HT-29 (cell line): ENCODE data around the gene CHMP3. TPM values are rescaled to one million over a fixed set of nuclear protein-coding genes. Genes with fewer than 3 reads are reported as not detected.
"Not testable (repeated sequence)": the region's sequence is repeated elsewhere in the genome, so short reads cannot be mapped to it uniquely, and the experiment has no call there.

Source experiments
- DNase-seq: peaks from one replicate; pipeline ENCODE4 v3.0.0-alpha.2; 2015; ENCODE audit warnings: low spot score
- total RNA-seq: library from RNA; depleted of rRNA; stranded (reverse); fragments of >200 nt; shearing (Covaris generic); gene quantifications from 2 replicates; pipeline ENCODE4 v1.2.3, GENCODE V29; 2014; rRNA removed

CHMP3 gene
- 29.9 and 37.8 TPM in 2 replicates for total RNA-seq

DNA sequence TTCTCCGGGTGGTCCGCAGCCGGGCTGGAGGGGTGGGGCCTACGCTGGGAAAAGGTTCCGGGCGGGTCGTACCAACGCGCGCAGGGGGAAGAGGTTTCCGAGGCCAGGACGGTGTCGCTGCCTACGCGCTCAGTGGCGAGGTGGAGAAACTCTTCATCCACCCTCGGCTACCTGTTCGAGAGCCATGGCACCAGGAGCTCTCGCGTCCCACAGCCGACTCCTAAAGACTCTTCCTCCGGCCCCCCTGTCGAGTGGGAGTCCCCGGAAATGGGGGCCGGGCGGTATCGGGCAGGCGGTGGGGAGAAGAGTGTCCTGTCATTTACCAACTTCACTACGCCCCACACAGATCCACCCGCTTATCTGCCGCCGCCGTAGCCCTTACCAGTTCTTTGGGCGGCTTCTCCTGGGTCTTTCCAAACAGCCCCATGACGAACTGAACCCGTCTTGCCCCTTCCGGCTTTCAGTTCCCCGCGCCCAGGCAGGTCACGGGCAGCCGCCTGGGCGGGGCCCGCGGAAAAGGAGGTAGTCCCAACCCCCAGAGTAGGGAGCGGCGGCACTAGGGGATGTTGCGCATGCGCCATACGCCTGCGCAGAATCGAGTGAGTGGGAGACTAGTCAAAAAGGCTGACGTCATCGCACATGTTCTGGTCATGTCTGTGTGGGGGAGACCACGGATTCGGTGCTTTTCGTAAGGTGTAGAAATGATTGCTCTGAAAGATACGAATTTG, at the start of gene CHMP3:
Gene CHMP3 (minus strand): TSS at position 522 of the 728 bp plus-strand sequence. CDS start 95 bp downstream, at position 427.
- DNase-seq = peak; percentile 99

DNA sequence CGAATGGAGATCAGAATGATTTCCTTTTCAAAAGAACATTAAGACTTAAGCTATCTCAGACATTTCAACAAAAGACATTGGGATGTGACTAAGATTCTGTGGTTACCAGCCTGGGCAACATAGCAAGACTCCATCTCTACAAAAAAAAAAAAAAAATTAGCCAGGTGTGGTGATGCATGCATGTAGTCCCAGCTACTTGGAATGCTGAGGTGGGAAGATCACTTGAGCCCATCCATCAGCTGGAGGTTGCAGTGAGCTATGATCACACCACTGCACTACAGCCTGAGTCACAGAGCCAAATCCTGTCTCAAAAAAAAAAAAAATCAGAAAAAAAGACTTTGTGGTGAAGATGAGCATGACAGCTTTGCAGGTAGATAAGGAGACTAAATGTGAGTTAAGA, 47.6 kb upstream of the CHMP3 start:
- DNase-seq = no peak

DNA sequence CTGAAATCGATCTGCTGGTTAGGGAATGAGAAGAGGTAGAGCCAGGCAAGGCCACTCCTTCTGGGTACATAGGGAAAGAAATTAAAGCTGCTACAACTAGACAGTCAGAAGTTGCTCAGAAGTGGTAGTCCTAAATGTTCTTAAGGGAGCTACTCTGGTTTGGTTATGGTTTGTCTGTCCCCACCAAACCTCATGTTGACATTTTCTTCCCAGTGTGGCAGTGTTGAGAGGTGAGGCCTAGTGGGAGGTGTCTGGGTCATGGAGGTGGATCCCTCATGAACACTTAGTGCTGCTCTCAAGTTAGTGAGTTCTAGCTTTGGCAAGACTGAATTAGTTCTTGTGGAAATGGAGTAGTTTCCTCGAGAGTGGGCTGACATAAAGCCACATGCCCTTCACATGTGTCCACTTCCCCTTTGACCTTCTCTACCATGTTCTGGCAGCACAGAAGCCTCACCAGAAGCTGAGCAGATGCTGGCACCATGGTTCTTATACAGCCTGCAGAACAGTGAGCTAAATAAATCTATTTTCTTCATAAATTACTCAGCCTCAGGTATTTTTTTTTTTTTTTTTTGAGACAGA, 45.7 kb upstream of the CHMP3 start:
- no peak for DNase-seq

DNA sequence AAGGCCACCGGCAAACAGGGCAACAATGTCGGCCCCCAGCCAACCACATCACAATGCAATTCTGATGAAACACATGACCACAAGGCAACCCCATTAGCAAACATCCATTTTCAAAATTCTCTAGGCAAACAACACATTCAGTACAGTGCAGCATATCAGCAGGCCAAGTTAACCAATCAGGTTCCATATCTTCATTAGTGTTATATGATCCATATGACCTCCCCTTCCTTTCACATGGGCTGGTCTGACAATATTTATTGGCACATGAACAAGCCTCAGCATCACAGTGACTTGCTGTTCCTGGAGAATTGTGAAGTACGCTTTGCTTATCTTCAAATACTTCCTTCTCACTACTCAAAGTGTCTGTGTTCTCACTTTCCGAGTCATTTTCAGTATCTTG, 40.7 kb upstream of the CHMP3 start:
- no peak for DNase-seq

DNA sequence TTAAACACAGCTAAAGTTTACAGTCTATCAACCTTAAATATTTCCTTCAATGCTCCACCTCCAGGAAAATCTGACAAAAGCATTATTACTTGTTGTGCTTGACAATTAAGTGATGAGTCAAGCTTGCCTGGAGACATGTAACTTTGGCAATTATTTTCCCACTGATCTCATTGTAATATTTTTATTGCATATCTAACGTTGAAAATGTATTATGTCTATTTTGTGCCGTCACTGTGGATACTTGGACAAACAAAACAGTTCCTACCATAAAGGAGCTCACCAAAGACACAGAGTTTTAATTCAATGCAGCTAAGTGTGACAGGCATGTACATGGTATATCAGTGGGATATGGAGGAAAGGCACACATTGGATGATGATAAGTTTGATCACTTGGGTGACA, 35.7 kb upstream of the CHMP3 start:
- no peak for DNase-seq

DNA sequence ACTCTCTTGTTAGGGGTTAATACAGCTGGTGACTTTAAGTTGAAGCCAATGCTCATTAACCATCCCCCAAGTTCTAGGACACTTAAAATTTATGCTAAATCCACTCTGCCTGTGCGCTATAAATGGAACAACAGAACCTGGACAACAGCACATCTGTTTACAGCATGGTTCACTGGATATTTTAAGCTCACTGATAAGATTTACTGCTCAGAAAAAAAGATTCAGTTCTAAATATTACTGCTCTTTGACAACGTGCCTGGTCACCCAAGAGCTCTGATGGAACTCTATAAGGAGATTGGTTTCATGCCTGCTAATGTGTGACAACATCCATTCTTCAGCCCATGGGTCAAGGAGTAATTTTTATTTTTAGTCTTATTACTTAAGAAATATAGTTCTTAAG, 32.9 kb upstream of the CHMP3 start:
- DNase-seq = no peak

DNA sequence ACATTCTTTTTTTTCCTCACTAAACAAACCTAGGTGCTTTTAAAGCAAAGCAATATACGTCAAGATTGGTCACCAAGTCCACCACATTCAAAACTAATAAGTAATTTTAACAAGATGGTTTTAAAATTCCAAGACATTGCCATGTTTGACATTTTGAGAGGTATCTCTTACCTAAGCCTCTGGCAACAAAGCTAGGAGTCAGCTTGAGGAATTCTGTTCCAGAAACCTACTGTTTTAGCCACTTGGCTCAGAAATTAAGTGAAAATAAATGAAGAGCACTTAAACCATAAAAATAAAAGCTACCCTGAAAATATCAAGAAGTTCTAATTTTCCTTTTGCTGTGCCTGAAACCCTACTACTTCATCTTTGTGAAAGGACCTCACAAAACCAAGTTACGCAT, 30.0 kb upstream of the CHMP3 start:
- DNase-seq = no peak

DNA sequence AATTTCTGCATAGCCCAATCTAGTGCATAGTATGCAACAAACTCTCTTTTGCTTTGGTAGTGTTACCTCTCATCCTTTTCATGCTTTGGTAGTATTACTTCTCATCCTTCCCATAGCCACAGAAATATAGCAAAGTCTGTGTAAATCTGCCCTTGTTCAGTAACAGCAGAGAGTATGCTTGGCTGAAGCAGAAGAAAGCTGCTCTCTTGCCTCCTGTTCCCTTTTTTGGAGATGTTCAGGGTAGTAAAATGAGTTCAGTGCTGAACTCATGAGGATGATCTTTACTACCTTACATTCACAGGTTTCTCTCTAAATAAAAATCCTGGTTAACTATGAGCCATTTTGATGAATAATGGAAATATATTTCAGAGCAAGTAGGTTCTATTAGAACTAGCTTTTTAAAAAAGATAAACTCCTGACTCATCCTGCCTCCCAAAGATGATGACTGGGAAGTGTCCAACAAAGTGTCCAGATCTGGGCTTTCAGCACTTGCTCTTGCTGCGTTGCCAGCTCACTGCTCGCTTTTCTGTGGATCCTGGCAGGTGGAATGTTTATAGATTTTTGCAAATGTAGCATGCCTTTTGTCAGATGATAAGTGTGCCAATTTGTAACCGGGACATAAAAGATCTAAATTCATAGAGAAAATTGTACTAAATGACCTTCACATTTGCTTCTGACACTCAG, 29.4 kb upstream of the CHMP3 start:
- no peak for DNase-seq

DNA sequence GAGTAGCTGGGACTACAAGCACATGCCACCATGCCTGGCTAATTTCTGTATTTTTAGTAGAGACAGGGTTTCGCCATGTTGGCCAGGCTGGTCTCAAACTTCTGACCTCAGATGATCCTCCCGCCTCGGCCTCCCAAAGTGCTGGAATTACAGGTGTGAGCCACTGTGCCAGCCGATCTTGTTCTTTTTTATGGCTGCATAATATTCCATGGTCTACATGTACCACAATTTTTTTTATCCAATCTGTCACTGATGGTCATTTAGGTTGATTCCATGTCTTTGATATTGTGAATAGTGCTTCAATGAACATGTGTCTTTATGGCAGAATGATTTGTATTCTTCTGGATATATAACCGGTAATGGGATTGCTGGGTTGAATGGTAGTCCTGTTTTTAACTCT, 26.5 kb upstream of the CHMP3 start:
- not testable (repeated sequence) for DNase-seq

DNA sequence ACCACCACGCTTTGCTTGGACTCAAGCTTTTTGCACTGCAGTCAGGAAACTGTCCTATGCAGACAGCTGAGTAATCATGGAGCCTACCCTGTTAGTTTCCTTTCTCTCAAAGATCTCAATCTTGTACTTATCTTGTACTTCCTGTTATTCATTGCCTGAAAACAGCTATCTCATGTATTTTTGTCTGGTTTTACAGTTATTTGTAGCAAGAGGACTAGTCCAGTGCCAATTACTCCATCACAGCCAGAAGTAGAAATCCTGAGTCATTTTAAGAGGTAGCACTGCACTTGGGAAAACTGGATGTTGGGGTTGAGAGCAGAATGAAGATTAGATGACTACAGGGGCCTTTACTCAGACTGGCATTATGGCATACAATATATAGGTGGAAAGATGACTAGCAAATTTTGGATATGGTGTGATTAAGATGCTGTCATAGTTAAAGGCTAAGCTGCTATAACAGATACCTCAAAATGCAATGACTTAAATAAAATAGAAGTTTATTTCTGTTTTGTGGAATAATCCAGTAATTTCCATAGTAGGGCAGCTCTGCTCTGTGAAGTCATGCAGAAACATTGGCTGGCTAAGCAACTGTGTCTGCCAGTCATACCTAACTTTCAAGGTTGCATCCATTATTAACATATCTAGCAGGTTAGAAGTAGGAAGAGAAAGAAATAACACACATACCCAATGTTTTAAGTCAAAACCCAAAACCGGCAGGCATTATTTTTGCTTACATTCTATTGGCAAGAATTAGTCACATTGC, 21.1 kb upstream of the CHMP3 start:
- no peak for DNase-seq

DNA sequence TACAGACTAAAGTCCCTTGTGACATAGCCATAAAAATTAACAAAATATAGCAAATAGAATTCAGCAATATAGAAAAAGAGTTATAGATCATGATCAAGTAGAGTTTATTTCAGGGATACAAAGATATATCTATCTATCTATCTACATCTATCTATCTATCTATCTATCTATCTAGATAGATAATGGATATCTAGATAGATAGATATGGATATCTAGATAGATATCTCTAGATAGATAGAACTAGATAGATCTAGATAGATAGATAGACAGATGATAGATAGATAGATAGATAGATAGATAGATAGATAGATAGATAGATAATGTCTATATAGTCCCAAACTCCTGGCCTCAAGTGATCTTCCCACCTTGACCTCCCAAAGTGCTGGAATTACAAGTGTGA, 17.3 kb upstream of the CHMP3 start:
- DNase-seq = no peak

DNA sequence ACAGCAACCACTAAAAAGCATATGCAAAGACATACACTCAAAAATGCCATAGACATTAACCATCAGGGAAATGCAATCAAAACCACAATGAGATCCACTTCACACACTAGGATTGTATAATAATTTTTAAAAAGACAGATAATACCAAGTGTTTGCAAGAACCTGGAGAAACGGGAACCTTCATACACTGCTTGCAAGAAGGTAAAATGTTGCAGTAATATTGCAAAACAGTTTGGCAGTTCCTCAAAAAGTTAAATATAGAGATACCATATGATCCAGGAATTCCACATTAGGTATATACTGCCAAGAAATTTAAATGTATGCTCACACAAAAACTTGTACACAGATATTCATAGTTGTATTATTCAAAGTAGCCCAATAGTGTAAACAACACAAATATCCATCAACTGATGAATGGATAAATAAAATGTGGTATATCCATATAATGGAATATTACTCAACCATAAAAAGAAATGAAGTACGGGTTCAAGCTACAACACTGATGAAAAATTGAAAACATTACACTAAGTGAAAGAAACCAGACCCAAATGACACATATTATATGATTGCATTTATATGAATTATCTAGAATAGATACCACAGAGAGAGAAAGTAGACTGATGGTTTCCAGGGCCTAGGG, 14.7 kb upstream of the CHMP3 start:
- no peak for DNase-seq

DNA sequence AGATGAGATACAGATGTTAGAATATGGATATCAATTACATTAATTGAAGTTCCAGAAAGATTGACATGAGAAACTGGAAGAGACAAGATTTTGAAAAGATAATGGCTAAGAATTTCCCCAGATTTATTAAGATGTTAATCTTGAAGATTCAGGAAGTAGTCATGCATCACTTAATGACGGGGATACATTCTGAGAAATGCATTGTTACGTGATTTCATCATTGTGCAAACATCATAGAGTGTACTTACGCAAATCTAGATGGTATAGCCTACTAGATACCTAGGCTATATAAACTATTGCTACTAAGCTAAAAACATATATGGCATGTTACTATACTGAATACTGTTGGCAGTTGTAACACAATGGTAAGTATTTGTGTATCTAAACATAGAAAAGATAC, 6.8 kb upstream of the CHMP3 start:
- no peak for DNase-seq

DNA sequence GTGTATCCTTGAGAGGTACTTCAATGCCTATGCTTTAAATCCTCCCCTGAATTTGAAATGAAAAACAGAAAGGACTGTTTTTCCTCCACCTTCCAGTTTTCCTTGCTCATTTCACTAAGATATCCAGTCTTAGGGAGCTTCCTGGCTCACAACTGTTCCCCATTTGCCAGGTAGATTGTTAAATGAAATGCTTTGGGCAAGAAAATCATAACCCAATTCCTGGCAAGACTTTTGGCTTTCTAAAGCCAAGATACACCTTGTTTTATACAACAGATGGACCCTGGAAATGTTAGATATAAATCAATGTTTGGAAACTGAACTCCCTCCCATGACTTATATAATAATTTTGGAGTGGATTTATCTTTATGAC, 3.6 kb upstream of the CHMP3 start:
- no peak for DNase-seq

DNA sequence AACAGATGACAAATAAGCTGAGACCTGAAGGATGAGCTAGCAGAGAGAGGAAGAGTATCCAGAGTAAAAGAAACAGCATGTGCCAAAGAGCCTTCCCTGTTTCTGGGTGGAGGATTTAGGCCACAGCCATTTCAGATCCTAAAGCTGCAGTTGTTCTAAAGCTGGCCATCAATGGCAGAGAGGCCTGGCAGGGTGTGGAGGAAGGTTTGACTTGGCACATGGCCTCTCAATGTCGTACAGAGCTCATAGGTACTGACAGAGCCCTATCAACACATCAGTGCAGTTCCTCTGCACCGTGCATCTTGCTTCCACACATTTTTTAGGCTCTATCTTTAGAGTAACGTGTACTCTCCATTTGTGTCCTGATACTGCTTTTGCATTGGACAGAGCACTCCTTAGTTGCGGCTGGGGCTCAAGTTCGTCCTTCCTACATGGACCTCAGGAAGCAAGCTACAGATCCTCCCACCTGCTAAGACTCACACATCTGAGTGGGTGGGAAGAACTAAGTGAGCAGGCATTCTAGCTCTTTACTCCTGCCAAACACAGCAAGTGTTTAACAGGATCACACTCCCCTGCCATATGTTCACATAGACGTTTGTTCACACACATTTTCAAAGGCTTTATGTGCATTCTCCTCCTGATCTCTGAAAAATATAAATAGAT, 3.0 kb upstream of the CHMP3 start:
- DNase-seq = no peak

DNA sequence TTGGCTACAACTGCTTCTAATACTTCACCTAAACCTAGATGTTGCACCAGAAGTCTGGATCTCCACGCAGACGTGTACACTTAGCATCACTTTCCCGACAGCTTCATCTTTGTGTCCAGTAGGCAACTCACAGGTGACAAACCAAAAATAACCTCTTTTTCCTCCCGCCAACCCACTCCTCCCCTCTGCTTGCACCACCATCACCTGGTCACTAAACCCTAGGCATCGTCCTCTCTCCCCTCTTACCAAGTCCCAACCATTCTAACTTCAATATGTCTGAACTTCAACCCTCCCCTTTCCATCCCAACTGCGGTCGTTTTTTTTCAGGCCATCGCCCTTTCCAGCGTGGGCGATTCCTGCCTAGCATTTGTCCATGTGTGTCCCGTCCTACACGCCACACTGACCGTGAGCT, 413 bp upstream of the CHMP3 start:
- no peak for DNase-seq

DNA sequence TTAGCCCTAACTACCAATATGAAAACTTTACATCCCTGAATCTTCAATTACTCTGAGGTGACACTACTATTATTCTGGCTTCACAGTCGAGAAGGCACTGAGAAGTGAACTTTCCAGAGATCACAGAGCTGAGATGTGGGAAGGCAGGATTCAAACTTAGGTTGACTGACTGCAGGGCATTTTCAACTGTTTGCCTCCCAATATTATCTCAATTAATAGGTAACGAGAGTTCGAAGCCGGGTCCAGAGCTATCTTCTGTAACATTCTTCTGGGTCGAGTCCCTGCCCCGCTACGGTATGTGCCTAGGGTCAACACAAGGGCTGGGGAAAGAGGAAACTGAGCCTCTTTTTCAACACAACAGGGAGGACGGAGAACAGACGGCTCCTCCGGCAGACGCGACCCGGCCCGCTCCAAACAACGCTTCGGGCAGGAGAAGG, 740 bp downstream of the CHMP3 start:
- DNase-seq = no peak

DNA sequence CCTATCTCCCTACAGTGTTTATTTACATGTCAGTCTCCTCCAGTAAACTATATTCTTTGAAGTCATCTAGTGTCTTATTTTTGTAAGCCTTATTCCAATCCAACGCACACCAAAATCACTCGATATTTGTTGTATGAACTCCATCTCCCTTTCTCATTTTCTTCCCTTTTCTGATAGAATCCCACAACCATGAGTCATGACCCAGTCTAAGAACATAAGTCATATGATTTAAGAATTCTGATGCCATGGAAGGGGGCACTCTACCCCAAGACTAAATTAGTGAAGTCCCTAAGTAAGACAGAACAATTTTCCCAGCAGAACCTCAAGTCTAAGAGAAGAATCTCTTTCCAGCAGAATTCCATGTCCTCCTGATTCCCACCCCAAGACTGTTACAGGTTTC, 5.4 kb downstream of the CHMP3 start:
- DNase-seq = no peak

DNA sequence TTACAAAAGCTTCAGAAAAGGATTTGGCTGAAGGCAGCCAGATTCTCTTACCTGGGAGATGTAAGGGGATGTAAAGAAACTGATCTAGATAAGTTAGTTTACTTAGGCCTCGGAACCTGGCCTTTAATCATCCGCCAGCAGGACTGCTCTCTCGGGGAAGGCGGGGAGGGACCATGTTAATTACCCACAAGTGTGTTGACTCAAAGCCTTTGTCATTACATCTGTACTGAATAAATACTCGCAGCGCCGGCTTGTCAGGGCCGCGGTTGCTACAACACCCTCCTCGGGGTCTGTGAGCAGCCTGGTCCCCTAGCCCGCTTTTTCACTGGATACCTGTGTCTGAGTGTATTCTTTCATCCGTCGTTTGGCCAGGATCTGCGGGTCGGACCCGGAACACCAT, 6.7 kb downstream of the CHMP3 start:
- DNase-seq = peak; percentile 87

DNA sequence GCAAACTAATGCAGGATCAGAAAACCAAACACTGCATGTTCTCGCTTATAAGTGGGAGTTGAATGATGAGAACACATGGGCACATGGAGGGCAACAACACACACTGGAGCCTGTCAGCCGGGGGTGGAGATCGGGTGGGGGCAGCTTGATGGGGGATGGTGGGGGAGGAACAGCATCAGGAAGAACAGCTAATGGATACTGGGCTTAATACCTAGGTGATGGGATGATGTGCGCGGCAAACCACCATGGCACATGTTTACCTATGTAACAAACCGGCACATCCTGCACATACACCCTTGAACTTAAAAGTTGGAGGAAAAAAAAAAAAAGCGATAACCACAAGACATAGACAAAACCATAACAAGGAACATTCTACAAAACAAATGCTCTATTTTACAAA, 10.4 kb downstream of the CHMP3 start:
- no peak for DNase-seq
